ENCODE measurements around the gene NPL.
A peak's percentile ranks its signal among the peaks of the same experiment; 100 is the strongest.

The NPL gene

GRCh38 chr1:182816863-182817262, 27.3 kb downstream of the NPL start:
- no peak for DNase-seq

GRCh38 chr1:182817802-182818201, 28.2 kb downstream of the NPL start:
- no peak for DNase-seq
- TF ChIP-seq POLR2A (IDR thresholded peaks at IDR 0.05; ENCODE audit: low read length) (no peak), GATA1 (IDR thresholded peaks at IDR 0.05; ENCODE audit: low read depth, low read length) (no peak)

More at GRCh38 chr1:182816863-182817262, 27.3 kb downstream of the NPL start:
- no peak for TF ChIP-seq GATA1 (IDR thresholded peaks at IDR 0.05; ENCODE audit: low read depth, low read length)
- TF ChIP-seq POLR2A (IDR thresholded peaks at IDR 0.05; ENCODE audit: low read length): no peak

- DNase-seq: no peak
- TF ChIP-seq POLR2A (IDR thresholded peaks at IDR 0.05; ENCODE audit: low read length) (no peak), GATA1 (IDR thresholded peaks at IDR 0.05; ENCODE audit: low read depth, low read length) (no peak)
These were observed 33.6 kb downstream of the NPL start for GRCh38 chr1:182823220-182823619.

- DNase-seq: no peak
- TF ChIP-seq GATA1 (IDR thresholded peaks at IDR 0.05; ENCODE audit: low read depth, low read length) (no peak), POLR2A (IDR thresholded peaks at IDR 0.05; ENCODE audit: low read length) (no peak)
These were observed 37.3 kb downstream of the NPL start for GRCh38 chr1:182826892-182827291.

GRCh38 chr1:182829285-182829932, 39.8 kb downstream of the NPL start:
- no peak for DNase-seq

GRCh38 chr1:182833271-182833670, 43.7 kb downstream of the NPL start:
- no peak for TF ChIP-seq POLR2A (IDR thresholded peaks at IDR 0.05; ENCODE audit: low read length)
- no peak for TF ChIP-seq GATA1 (IDR thresholded peaks at IDR 0.05; ENCODE audit: low read depth, low read length)
- DNase-seq: no peak

More at GRCh38 chr1:182829285-182829932, 39.8 kb downstream of the NPL start:
- TF ChIP-seq POLR2A (IDR thresholded peaks at IDR 0.05; ENCODE audit: low read length) (no peak), GATA1 (IDR thresholded peaks at IDR 0.05; ENCODE audit: low read depth, low read length) (no peak)

- no peak for DNase-seq
- no peak for TF ChIP-seq POLR2A (IDR thresholded peaks at IDR 0.05; ENCODE audit: low read length)
- TF ChIP-seq GATA1 (IDR thresholded peaks at IDR 0.05; ENCODE audit: low read depth, low read length): no peak
These were observed 44.8 kb downstream of the NPL start for GRCh38 chr1:182834326-182834725.

GRCh38 chr1:182835806-182836205, 46.2 kb downstream of the NPL start:
- peak; percentile 13 for TF ChIP-seq POLR2A (IDR thresholded peaks at IDR 0.05; ENCODE audit: low read length)
- no peak for TF ChIP-seq GATA1 (IDR thresholded peaks at IDR 0.05; ENCODE audit: low read depth, low read length)
- DNase-seq: no peak

GRCh38 chr1:182839209-182840066, 49.9 kb downstream of the NPL start, which contains the start of gene DHX9:
Gene DHX9 (plus strand): TSS chr1:182839347. CDS start chr1:182842567, 3,220 bp downstream.
- TF ChIP-seq POLR2A (IDR thresholded peaks at IDR 0.05; ENCODE audit: low read length) (peak; percentile 76), GATA1 (IDR thresholded peaks at IDR 0.05; ENCODE audit: low read depth, low read length) (no peak)

GRCh38 chr1:182841368-182841988, 51.9 kb downstream of the NPL start:
- DNase-seq: peak; percentile 22 to 32
- TF ChIP-seq GATA1 (IDR thresholded peaks at IDR 0.05; ENCODE audit: low read depth, low read length): no peak
- TF ChIP-seq POLR2A (IDR thresholded peaks at IDR 0.05; ENCODE audit: low read length): no peak

More at GRCh38 chr1:182839209-182840066, 49.9 kb downstream of the NPL start, which contains the start of gene DHX9:
- DNase-seq: peak; percentile 96 to 97

- no peak for DNase-seq
- TF ChIP-seq POLR2A (IDR thresholded peaks at IDR 0.05; ENCODE audit: low read length) (no peak), GATA1 (IDR thresholded peaks at IDR 0.05; ENCODE audit: low read depth, low read length) (no peak)
These were observed 52.7 kb downstream of the NPL start for GRCh38 chr1:182842265-182842664.

GRCh38 chr1:182845379-182845778, 55.8 kb downstream of the NPL start:
- no peak for TF ChIP-seq GATA1 (IDR thresholded peaks at IDR 0.05; ENCODE audit: low read depth, low read length)
- TF ChIP-seq POLR2A (IDR thresholded peaks at IDR 0.05; ENCODE audit: low read length): no peak
- no peak for DNase-seq

- TF ChIP-seq POLR2A (IDR thresholded peaks at IDR 0.05; ENCODE audit: low read length): no peak
- no peak for TF ChIP-seq GATA1 (IDR thresholded peaks at IDR 0.05; ENCODE audit: low read depth, low read length)
- DNase-seq: no peak
These were observed 56.3 kb downstream of the NPL start for GRCh38 chr1:182845894-182846293.

- DNase-seq: no peak
- TF ChIP-seq GATA1 (IDR thresholded peaks at IDR 0.05; ENCODE audit: low read depth, low read length) (no peak), POLR2A (IDR thresholded peaks at IDR 0.05; ENCODE audit: low read length) (no peak)
These were observed 57.5 kb downstream of the NPL start for GRCh38 chr1:182847105-182847504.

All from erythroblast (primary cell).